Liver (tissue), 9 donors: ENCODE data around the gene OR6C3. TPM values are rescaled to one million over a fixed set of nuclear protein-coding genes. Genes with fewer than 3 reads are reported as not detected.

Experiments
- DNase-seq: peaks from one replicate; pipeline ENCODE4 v3.0.0-alpha.2; 2017; ENCODE audit warnings: low spot score
- H3K27ac ChIP-seq, 2 donors: one replicate each; pipeline ENCODE4 v1.7.0; 2013; ENCODE audit warnings: inconsistent platforms in 2 of 2, low read length in 2 of 2, control low read depth in 1 of 2, low read depth in 1 of 2, mild to moderate bottlenecking in 1 of 2
- H3K27me3 ChIP-seq, 4 donors: one replicate each; pipeline versions ENCODE4 v1.6.1 to v1.7.0; 2013; ENCODE audit warnings: low read length in 3 of 4, inconsistent platforms in 1 of 4, mild to moderate bottlenecking in 1 of 4, moderate library complexity in 1 of 4; ENCODE audit not compliant: control insufficient read depth in 4 of 4, insufficient read depth in 4 of 4
- H3K36me3 ChIP-seq, 4 donors: one replicate each; pipeline versions ENCODE4 v1.6.1 to v1.7.0; 2013; ENCODE audit warnings: low read length in 3 of 4, mild to moderate bottlenecking in 3 of 4, low read depth in 1 of 4, moderate library complexity in 1 of 4; ENCODE audit not compliant: control insufficient read depth in 4 of 4, insufficient read depth in 3 of 4
- H3K4me1 ChIP-seq, 4 donors: one replicate each; pipeline versions ENCODE4 v1.6.1 to v1.7.0; 2013; ENCODE audit warnings: low read length in 3 of 4, mild to moderate bottlenecking in 3 of 4, moderate library complexity in 1 of 4; ENCODE audit not compliant: control insufficient read depth in 4 of 4, insufficient read depth in 4 of 4
- H3K4me3 ChIP-seq, 3 donors: one replicate each; pipeline versions ENCODE4 v1.6.1 to v1.7.0; 2013; ENCODE audit warnings: low read length in 3 of 3, control low read depth in 1 of 3, low read depth in 1 of 3, mild to moderate bottlenecking in 1 of 3
- H3K9ac ChIP-seq, 2 donors: one replicate each; pipeline ENCODE4 v1.7.0; 2013; ENCODE audit warnings: low read length in 2 of 2, mild to moderate bottlenecking in 2 of 2, moderate library complexity in 2 of 2, control low read depth in 1 of 2, low read depth in 1 of 2
- H3K9me3 ChIP-seq, 4 donors: one replicate each; pipeline versions ENCODE4 v1.6.1 to v1.7.0; 2013; ENCODE audit warnings: low read length in 3 of 4; ENCODE audit not compliant: control insufficient read depth in 4 of 4
- EGR1 ChIP-seq, 2 donors: IDR thresholded peaks; 2 replicates each; pipeline ENCODE4 v1.6.1; 2016 to 2018; ENCODE audit warnings: antibody characterized with exemption in 2 of 2, low read depth in 2 of 2
- FOXA1 ChIP-seq: IDR thresholded peaks from 2 replicates; pipeline ENCODE4 v1.6.1; 2016; ENCODE audit warnings: antibody characterized with exemption
- FOXA2 ChIP-seq: IDR thresholded peaks from 2 replicates; pipeline ENCODE4 v1.6.1; 2016; ENCODE audit warnings: antibody characterized with exemption
- GABPA ChIP-seq, 2 donors: IDR thresholded peaks in 1 of 2; conservative IDR thresholded peaks in 1 of 2; 2 replicates each; pipeline ENCODE4 v1.6.1; 2016; ENCODE audit warnings: antibody characterized with exemption in 2 of 2, mild to moderate bottlenecking in 1 of 2, moderate library complexity in 1 of 2
- HNF4A ChIP-seq, 2 donors: conservative IDR thresholded peaks; 2 replicates each; pipeline ENCODE4 v1.6.1; 2016; ENCODE audit warnings: antibody characterized with exemption in 2 of 2, mild to moderate bottlenecking in 2 of 2
- HNF4G ChIP-seq: IDR thresholded peaks from 2 replicates; pipeline ENCODE4 v1.6.1; 2016; ENCODE audit warnings: antibody characterized with exemption
- JUND ChIP-seq, 2 donors: IDR thresholded peaks; 2 replicates each; pipeline ENCODE4 v1.6.1; 2016; ENCODE audit warnings: antibody characterized with exemption in 2 of 2
- NR2F2 ChIP-seq: IDR thresholded peaks from 2 replicates; pipeline ENCODE4 v1.6.1; 2016; ENCODE audit warnings: antibody characterized with exemption
- RAD21 ChIP-seq, 2 donors: IDR thresholded peaks; 2 replicates each; pipeline ENCODE4 v1.6.1; 2016; ENCODE audit warnings: antibody characterized with exemption in 2 of 2, mild to moderate bottlenecking in 2 of 2
- RXRA ChIP-seq, 2 donors: IDR thresholded peaks; 2 replicates each; pipeline ENCODE4 v1.6.1; 2017 to 2018; ENCODE audit warnings: antibody characterized with exemption in 2 of 2, mild to moderate bottlenecking in 1 of 2
- SP1 ChIP-seq: IDR thresholded peaks from 2 replicates; pipeline ENCODE4 v1.6.1; 2018; ENCODE audit warnings: antibody characterized with exemption, mild to moderate bottlenecking
- TAF1 ChIP-seq: conservative IDR thresholded peaks from 2 replicates; pipeline ENCODE4 v1.6.1; 2016; ENCODE audit warnings: antibody characterized with exemption, mild to moderate bottlenecking
- YY1 ChIP-seq: IDR thresholded peaks from 2 replicates; pipeline ENCODE4 v1.6.1; 2016; ENCODE audit warnings: antibody characterized with exemption, mild to moderate bottlenecking
- WGBS: extraction: QIAGEN DNeasy Blood & Tissue Kit; methylation state at CpG from one replicate; pipeline ENCODE4 v1.1.7; 2013; 5-methylcytosine and 5-hydroxymethylcytosine counted together
- polyA plus RNA-seq, 2 donors: library from polyadenylated mRNA; stranded (reverse) in 1 of 2; unstranded in 1 of 2; fragments of 200-250 nt in 1 of 2; fragments of >200 nt in 1 of 2; fragmentation: Nextera tagmentation in 1 of 2; extraction: Ambion mirVana in 1 of 2; gene quantifications; one replicate each; pipeline versions ENCODE4 v1.2.1 to v1.2.3, GENCODE V29; 2013 to 2015
- total RNA-seq, 2 donors: library from RNA; depleted of rRNA; stranded (reverse); fragments of >200 nt; gene quantifications; one replicate each; pipeline ENCODE4 v1.2.3, GENCODE V29; 2014
- TF ChIP-seq, protein P1 (sequence below): fragments of 150-350 bp; IDR thresholded peaks from 2 replicates; pipeline ENCODE4 v1.5.1; 2017; ENCODE audit warnings: improper control_type of control experiment, low read depth, low read length; ENCODE audit not compliant: missing input control
- TF ChIP-seq, protein P2 (sequence below): IDR thresholded peaks from 2 replicates; pipeline ENCODE4 v1.6.1; 2016; ENCODE audit warnings: antibody characterized with exemption
- TF ChIP-seq, protein P3 (sequence below): IDR thresholded peaks from 2 replicates; pipeline ENCODE4 v1.6.1; 2016; ENCODE audit warnings: antibody characterized with exemption
- TF ChIP-seq, protein P4 (sequence below): IDR thresholded peaks from 2 replicates; pipeline ENCODE4 v1.6.1; 2016; ENCODE audit warnings: antibody characterized with exemption, mild to moderate bottlenecking
- TF ChIP-seq, protein P5 (sequence below): IDR thresholded peaks from 2 replicates; pipeline ENCODE4 v1.6.1; 2016; ENCODE audit warnings: antibody characterized with exemption
- donor health status: healthy.
- donor health status: healthy.
- donor health status: healthy.
- donor health status: healthy.
- donor health status: healthy.

Gene OR6C3
- total and polyA plus RNA-seq, 4 donors = not detected

DNA sequence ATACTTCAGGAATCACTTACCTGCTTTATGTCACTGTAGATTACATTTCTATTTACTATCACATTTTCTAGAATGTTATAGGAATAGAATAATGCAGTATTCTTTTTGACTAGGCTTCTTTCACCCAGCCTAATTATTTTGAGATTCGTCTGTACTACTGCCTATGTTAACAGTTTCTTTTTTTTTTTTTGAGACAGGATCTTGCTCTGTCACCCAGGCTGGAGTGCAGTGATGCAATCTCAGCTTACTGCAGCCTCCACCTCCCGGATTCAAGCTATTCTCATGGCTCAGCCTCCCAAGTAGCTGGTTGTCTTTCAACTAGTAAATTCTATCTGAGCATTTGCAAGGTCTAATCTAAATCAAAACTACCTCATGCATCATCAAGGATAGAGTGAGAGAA is 40.5 kb upstream of the OR6C3 start:
- peaks cover 0 to 2% (median 0%) of the 10 kb centered on the region in 4 donors for H3K27me3 ChIP-seq
- H3K4me1 ChIP-seq = no peaks in the 10 kb centered on the region
- WGBS = 43% methylated on average over 2 of the region's 2 CpGs
- no peak overlapping the region for H3K9ac ChIP-seq
- no peak for DNase-seq
- peaks cover 0 to 5% (median under 1%) of the 10 kb centered on the region in 4 donors for H3K9me3 ChIP-seq
- no peaks in the 10 kb centered on the region for H3K36me3 ChIP-seq
- H3K4me3 ChIP-seq = no peak overlapping the region
- no peak overlapping the region for H3K27ac ChIP-seq
- no peak for TF ChIP-seq EGR1 (IDR thresholded peaks at IDR 0.05; ENCODE audit: low read depth in 2 of 2)
- no peak for TF ChIP-seq HNF4G
- no peak for TF ChIP-seq SP1
- no peak for TF ChIP-seq NR2F2
- TF ChIP-seq RXRA (IDR thresholded peaks at IDR 0.05) = no peak

DNA sequence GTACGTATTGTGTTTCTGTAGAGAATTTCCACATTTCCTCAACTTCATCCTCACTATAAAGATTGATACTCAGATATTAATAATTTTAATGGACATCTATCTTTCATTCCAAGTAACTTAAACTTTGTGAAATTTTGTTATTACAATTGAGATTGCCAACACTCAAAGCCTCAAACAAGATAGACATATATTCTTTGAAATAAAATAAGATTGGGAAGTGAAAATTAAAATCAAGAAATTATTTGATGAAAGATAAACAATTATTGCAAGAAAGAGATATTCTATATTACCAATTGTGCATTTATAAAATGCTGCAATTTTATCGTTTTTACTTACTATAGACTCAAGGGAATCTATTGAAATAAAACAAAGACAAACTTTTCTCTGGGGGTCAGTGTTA is 34.1 kb upstream of the OR6C3 start, which contains the start of gene OR6C6:
Gene OR6C6, minus strand, starts transcription at position 101 of the 400 bp plus-strand sequence. CDS start 1,337 bp downstream, outside the sequence.
- TF ChIP-seq HNF4G (no peak), TAF1 (no peak), RAD21 (IDR thresholded peaks at IDR 0.05) (no peak)
- TF ChIP-seq, protein P1, sequence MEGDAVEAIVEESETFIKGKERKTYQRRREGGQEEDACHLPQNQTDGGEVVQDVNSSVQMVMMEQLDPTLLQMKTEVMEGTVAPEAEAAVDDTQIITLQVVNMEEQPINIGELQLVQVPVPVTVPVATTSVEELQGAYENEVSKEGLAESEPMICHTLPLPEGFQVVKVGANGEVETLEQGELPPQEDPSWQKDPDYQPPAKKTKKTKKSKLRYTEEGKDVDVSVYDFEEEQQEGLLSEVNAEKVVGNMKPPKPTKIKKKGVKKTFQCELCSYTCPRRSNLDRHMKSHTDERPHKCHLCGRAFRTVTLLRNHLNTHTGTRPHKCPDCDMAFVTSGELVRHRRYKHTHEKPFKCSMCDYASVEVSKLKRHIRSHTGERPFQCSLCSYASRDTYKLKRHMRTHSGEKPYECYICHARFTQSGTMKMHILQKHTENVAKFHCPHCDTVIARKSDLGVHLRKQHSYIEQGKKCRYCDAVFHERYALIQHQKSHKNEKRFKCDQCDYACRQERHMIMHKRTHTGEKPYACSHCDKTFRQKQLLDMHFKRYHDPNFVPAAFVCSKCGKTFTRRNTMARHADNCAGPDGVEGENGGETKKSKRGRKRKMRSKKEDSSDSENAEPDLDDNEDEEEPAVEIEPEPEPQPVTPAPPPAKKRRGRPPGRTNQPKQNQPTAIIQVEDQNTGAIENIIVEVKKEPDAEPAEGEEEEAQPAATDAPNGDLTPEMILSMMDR = no peak
- Histone ChIP-seq H3K4me1 (no peaks in the 10 kb centered on the region), H3K27me3 (peaks cover 0 to 2% (median under 1%) of the 10 kb centered on the region in 4 donors), H3K36me3 (no peaks in the 10 kb centered on the region), H3K9ac (no peak within 1 kb of the TSS), H3K4me3 (no peak within 1 kb of the TSS), H3K27ac (no peak within 1 kb of the TSS), H3K9me3 (peaks cover 0 to 1% (median 0%) of the 10 kb centered on the region in 4 donors)
- 73% methylated on average over 2 of the region's 2 CpGs for WGBS
- no peak for DNase-seq

DNA sequence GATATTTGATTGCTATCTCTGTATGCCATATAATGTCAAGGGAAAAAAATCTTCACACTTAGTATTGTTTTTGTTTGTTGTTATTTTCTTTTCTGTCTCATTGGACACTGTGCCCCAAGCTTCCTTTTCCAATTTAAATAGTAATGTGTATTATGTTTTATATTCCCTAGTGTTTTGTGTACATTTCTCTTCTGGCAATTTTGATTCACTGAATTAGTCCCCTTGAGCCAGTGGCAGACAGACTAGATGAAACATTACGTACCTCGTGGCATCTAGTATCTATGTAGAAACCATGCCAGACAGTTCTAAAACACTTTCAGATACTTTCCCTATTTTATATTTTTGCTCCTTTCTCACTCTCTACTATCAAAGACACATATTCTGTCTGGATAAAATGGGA is 16.5 kb upstream of the OR6C3 start, which contains the start of gene OR6C1:
Gene OR6C1, plus strand, starts transcription at position 301 of the 400 bp plus-strand sequence. CDS start 6,257 bp downstream, outside the sequence.
- no peaks in the 10 kb centered on the region for H3K27me3 ChIP-seq
- 88% methylated on average over 2 of the region's 2 CpGs for WGBS
- TF ChIP-seq NR2F2 = no peak
- TF ChIP-seq, protein P2, sequence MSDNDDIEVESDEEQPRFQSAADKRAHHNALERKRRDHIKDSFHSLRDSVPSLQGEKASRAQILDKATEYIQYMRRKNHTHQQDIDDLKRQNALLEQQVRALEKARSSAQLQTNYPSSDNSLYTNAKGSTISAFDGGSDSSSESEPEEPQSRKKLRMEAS = no peak
- TF ChIP-seq SP1 = no peak
- TF ChIP-seq RXRA (IDR thresholded peaks at IDR 0.05) = no peak
- TF ChIP-seq FOXA2 = no peak
- TF ChIP-seq, protein P3, sequence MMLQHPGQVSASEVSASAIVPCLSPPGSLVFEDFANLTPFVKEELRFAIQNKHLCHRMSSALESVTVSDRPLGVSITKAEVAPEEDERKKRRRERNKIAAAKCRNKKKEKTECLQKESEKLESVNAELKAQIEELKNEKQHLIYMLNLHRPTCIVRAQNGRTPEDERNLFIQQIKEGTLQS = no peak
- TF ChIP-seq, protein P4, sequence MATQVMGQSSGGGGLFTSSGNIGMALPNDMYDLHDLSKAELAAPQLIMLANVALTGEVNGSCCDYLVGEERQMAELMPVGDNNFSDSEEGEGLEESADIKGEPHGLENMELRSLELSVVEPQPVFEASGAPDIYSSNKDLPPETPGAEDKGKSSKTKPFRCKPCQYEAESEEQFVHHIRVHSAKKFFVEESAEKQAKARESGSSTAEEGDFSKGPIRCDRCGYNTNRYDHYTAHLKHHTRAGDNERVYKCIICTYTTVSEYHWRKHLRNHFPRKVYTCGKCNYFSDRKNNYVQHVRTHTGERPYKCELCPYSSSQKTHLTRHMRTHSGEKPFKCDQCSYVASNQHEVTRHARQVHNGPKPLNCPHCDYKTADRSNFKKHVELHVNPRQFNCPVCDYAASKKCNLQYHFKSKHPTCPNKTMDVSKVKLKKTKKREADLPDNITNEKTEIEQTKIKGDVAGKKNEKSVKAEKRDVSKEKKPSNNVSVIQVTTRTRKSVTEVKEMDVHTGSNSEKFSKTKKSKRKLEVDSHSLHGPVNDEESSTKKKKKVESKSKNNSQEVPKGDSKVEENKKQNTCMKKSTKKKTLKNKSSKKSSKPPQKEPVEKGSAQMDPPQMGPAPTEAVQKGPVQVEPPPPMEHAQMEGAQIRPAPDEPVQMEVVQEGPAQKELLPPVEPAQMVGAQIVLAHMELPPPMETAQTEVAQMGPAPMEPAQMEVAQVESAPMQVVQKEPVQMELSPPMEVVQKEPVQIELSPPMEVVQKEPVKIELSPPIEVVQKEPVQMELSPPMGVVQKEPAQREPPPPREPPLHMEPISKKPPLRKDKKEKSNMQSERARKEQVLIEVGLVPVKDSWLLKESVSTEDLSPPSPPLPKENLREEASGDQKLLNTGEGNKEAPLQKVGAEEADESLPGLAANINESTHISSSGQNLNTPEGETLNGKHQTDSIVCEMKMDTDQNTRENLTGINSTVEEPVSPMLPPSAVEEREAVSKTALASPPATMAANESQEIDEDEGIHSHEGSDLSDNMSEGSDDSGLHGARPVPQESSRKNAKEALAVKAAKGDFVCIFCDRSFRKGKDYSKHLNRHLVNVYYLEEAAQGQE = no peak
- TF ChIP-seq JUND (IDR thresholded peaks at IDR 0.05) = no peak
- TF ChIP-seq FOXA1 = no peak
- no peak for TF ChIP-seq YY1
- no peak for TF ChIP-seq EGR1 (IDR thresholded peaks at IDR 0.05; ENCODE audit: low read depth in 2 of 2)
- TF ChIP-seq GABPA (IDR thresholded peaks at IDR 0.05 in 1 of 2, conservative IDR thresholded peaks at IDR 0.05 in 1 of 2) = no peak
- TF ChIP-seq RAD21 (IDR thresholded peaks at IDR 0.05) = no peak
- TF ChIP-seq HNF4G = no peak
- no peak for TF ChIP-seq TAF1
- TF ChIP-seq, protein P1 = no peak
- TF ChIP-seq, protein P5, sequence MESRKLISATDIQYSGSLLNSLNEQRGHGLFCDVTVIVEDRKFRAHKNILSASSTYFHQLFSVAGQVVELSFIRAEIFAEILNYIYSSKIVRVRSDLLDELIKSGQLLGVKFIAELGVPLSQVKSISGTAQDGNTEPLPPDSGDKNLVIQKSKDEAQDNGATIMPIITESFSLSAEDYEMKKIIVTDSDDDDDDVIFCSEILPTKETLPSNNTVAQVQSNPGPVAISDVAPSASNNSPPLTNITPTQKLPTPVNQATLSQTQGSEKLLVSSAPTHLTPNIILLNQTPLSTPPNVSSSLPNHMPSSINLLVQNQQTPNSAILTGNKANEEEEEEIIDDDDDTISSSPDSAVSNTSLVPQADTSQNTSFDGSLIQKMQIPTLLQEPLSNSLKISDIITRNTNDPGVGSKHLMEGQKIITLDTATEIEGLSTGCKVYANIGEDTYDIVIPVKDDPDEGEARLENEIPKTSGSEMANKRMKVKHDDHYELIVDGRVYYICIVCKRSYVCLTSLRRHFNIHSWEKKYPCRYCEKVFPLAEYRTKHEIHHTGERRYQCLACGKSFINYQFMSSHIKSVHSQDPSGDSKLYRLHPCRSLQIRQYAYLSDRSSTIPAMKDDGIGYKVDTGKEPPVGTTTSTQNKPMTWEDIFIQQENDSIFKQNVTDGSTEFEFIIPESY = no peak
- TF ChIP-seq HNF4A (conservative IDR thresholded peaks at IDR 0.05) = no peak
- H3K4me3 ChIP-seq = no peak within 1 kb of the TSS
- no peaks in the 10 kb centered on the region for H3K4me1 ChIP-seq
- no peak for DNase-seq
- no peaks in the 10 kb centered on the region for H3K36me3 ChIP-seq
- no peak within 1 kb of the TSS for H3K27ac ChIP-seq
- no peaks in the 10 kb centered on the region for H3K9me3 ChIP-seq
- H3K9ac ChIP-seq = no peak within 1 kb of the TSS
